ENCODE data around the gene INPP5A.

INPP5A gene

GRCh38 chr10:132699411-132700155 lies 162.0 kb downstream of the INPP5A start:
- no peak for ATAC-seq
- TF ChIP-seq ARNTL (CRISPR knock-in tag; IDR thresholded peaks at IDR 0.05; ENCODE audit: borderline replicate concordance, low read depth) = no peak

- TF ChIP-seq ARNTL (CRISPR knock-in tag; IDR thresholded peaks at IDR 0.05; ENCODE audit: borderline replicate concordance, low read depth) = no peak
- TF ChIP-seq GLIS3 (CRISPR knock-in tag; IDR thresholded peaks at IDR 0.05) = no peak
- no peak for TF ChIP-seq ZNF70 (CRISPR knock-in tag; IDR thresholded peaks at IDR 0.05)
- TF ChIP-seq ZFP3 (CRISPR knock-in tag; IDR thresholded peaks at IDR 0.05) = no peak
- no peak for TF ChIP-seq PATZ1 (CRISPR knock-in tag; IDR thresholded peaks at IDR 0.05; ENCODE audit: borderline replicate concordance)
- TF ChIP-seq ESRRG (CRISPR knock-in tag; IDR thresholded peaks at IDR 0.05) = no peak
- no peak for TF ChIP-seq PPARA (CRISPR knock-in tag; IDR thresholded peaks at IDR 0.05; ENCODE audit: borderline replicate concordance)
- no peak for TF ChIP-seq ZFP30 (CRISPR knock-in tag; IDR thresholded peaks at IDR 0.05)
- TF ChIP-seq POU6F1 (CRISPR knock-in tag; IDR thresholded peaks at IDR 0.05; ENCODE audit: borderline replicate concordance, low read depth) = no peak
- TF ChIP-seq TSHZ2 (CRISPR knock-in tag; IDR thresholded peaks at IDR 0.05) = no peak
- TF ChIP-seq ZNF565 (CRISPR knock-in tag; conservative IDR thresholded peaks at IDR 0.05; ENCODE audit: low read depth) = no peak
- TF ChIP-seq SNAI2 (CRISPR knock-in tag; IDR thresholded peaks at IDR 0.05) = no peak
- no peak for TF ChIP-seq ZNF8 (CRISPR knock-in tag; IDR thresholded peaks at IDR 0.05)
- TF ChIP-seq RARB (CRISPR knock-in tag; IDR thresholded peaks at IDR 0.05) = no peak
- TF ChIP-seq TOX (CRISPR knock-in tag; IDR thresholded peaks at IDR 0.05; ENCODE audit: borderline replicate concordance) = no peak
- TF ChIP-seq ISL1 (CRISPR knock-in tag; IDR thresholded peaks at IDR 0.05) = no peak
- TF ChIP-seq BACH2 (CRISPR knock-in tag; IDR thresholded peaks at IDR 0.05; ENCODE audit: borderline replicate concordance) = no peak
- no peak for TF ChIP-seq CSDC2 (CRISPR knock-in tag; IDR thresholded peaks at IDR 0.05)
- ATAC-seq = no peak
Observed at GRCh38 chr10:132700156-132701098, 162.8 kb downstream of the INPP5A start.

- ATAC-seq = no peak
- TF ChIP-seq ZFP30 (CRISPR knock-in tag; IDR thresholded peaks at IDR 0.05) = no peak
- no peak for TF ChIP-seq ZNF70 (CRISPR knock-in tag; IDR thresholded peaks at IDR 0.05)
- no peak for TF ChIP-seq TSHZ2 (CRISPR knock-in tag; IDR thresholded peaks at IDR 0.05)
- no peak for TF ChIP-seq RARB (CRISPR knock-in tag; IDR thresholded peaks at IDR 0.05)
- TF ChIP-seq POU6F1 (CRISPR knock-in tag; IDR thresholded peaks at IDR 0.05; ENCODE audit: borderline replicate concordance, low read depth) = no peak
- TF ChIP-seq ESRRG (CRISPR knock-in tag; IDR thresholded peaks at IDR 0.05) = no peak
- TF ChIP-seq ZC3H10 (CRISPR knock-in tag; IDR thresholded peaks at IDR 0.05) = no peak
- no peak for TF ChIP-seq PATZ1 (CRISPR knock-in tag; IDR thresholded peaks at IDR 0.05; ENCODE audit: borderline replicate concordance)
- TF ChIP-seq ISL1 (CRISPR knock-in tag; IDR thresholded peaks at IDR 0.05) = no peak
- TF ChIP-seq PPARA (CRISPR knock-in tag; IDR thresholded peaks at IDR 0.05; ENCODE audit: borderline replicate concordance) = no peak
- TF ChIP-seq BACH2 (CRISPR knock-in tag; IDR thresholded peaks at IDR 0.05; ENCODE audit: borderline replicate concordance) = no peak
Observed at GRCh38 chr10:132701099-132701845, 163.7 kb downstream of the INPP5A start.

All from SK-N-SH treated with all-trans-retinoic acid at 6 μM for 48 hours (cell line).